Skeletal muscle cell (primary cell): Measurements from ENCODE around the gene KCNA3.

Experiments
- DNase-seq: peaks from one replicate; pipeline ENCODE4 v3.0.0-alpha.2; 2010; ENCODE audit warnings: low read depth
- H3K4me3 ChIP-seq: 2 replicates; pipeline ENCODE4 v1.5.1; 2011; ENCODE audit warnings: low read depth, mild to moderate bottlenecking, control low read depth, low read length, moderate library complexity

KCNA3 gene

DNA sequence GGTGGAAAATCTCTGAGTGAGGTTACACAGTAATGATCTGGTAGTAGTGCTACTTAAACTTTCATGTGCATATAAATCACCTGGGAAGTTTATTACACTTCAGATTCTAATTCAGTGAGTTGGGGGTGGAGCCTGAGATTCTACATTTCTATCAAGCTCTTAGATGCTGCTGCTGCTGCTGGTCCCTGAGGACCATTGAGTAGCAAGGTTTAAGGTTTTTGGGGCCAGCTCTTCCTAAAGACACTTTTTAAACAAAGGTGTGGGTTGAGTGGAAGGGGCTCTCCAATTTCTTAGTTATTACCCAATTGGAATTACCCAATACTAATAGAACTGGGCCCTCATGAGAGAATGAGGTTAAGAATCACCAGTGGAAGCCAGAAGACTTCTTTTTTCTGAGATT is 29.5 kb downstream of the KCNA3 start:
- H3K4me3 ChIP-seq, result no peak overlapping the region
- DNase-seq, result no peak

DNA sequence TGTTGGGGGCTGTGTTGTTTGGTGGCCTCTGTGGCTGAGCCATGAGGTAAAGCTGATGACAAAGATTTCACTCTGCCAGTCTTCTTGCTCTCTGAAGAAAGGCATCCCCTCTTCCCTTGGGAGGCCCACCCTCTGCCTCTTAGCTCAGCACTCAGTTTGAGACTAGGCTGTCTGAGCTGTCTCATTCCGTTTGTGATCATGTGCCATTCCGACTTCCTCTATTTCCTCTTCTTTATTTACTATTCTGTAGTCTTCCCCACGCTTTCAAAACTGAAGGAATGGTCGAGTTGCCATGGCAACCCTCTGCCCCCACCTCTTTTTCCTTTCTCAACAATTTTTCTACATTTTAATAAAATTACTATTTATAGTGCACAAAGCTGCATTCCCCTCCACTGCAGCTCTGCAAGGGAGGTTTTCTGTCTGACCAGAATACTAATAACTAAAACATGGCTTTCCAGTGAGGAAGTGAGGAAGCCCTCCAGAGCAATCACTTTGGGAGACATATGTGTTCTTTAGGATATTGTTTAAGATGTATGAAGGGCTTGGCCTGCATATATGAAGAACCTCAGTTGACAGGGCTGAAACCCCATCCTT is 30.8 kb downstream of the KCNA3 start:
- DNase-seq, result no peak
- H3K4me3 ChIP-seq, result no peak overlapping the region

DNA sequence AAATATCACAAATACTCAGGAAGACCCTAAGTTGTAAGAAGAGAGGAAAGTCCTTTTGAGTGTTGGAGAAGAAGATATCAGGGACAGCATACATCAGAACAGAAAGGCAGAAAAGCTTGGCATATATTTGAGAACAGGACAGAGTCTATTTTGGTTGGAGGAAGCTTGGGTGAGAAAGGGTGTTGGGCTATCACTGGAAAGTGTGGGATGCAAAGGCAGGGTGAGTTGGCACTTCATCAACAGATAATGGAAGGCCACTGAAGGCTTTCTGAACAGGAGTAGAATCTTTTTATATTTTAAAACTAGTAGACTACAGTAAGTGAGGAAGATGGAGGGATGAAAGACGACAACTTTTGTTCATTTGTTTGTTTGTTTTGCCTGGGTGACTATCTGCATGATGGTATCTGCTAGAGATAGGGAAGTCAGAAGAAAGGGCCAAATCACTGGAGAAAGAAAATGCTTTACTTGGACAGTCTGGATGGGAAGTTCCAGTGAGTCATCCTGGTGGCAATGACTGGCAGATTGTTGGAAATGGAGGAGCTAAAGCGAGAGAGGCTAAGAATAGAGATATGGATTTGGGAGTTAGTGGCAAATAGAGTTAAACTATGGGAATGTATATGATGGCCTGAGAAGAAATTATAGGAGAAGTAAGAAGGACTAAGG is 34.9 kb downstream of the KCNA3 start:
- no peak overlapping the region for H3K4me3 ChIP-seq
- DNase-seq, result no peak

DNA sequence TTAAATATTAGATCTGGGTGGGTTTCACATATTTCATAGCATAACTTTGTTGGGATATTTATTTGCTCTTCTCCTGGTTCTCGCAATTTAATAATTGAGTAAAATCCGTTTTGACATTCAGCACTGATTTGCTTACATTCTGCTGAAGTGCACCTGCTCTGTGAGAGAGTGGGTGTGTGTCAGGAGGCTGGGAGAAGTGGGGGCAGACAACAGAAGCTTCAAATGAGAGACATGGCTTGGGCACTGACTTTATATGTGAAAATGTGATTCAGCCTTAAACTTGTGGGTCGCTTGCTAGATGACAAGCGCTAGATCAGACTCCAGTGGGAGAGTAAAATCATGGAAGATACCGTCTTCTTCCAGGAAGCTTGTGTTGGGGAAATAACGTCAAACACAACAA is 36.2 kb downstream of the KCNA3 start:
- H3K4me3 ChIP-seq, result no peak overlapping the region
- no peak for DNase-seq

DNA sequence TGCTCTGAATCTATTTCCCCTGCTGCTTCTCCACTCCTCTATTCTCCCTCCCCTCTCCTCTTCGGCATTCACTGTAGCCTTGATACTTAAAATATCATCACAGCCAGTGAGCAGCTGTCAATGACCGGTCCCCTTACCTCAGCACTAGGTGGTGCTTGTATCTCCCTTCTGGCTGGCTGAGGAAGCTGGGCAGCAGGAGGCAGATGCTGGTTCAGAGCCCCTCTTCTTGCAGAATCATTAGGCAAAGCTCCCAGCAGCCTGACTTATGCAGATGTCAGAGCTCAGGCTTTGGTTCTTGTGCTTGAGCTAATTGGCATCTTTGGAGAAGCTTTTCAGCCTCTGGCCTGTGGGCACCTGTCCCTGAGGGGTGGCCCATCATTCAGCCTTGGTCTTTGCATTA is 36.7 kb downstream of the KCNA3 start:
- DNase-seq, result no peak
- H3K4me3 ChIP-seq, result no peak overlapping the region

DNA sequence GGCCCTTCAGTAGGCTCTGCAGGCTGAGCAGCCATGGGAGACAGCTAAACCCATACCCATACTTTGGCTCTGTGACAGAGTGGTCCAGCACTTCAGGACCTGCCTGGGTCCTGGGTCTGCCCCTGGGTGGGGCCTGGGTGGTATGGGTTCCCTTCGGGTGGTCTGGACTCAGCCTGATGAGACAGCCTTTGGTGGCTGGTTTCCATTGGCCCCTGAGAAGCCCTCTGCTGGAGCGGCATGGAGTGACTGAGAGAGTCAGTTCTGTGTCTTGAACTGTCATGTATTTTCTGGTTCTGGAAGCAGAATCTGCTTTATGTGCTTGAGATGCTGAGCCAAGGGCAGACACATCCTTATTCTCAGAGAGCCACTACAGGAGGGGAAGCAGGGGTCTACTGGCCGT is 37.3 kb downstream of the KCNA3 start:
- no peak for DNase-seq
- H3K4me3 ChIP-seq, result no peak overlapping the region

DNA sequence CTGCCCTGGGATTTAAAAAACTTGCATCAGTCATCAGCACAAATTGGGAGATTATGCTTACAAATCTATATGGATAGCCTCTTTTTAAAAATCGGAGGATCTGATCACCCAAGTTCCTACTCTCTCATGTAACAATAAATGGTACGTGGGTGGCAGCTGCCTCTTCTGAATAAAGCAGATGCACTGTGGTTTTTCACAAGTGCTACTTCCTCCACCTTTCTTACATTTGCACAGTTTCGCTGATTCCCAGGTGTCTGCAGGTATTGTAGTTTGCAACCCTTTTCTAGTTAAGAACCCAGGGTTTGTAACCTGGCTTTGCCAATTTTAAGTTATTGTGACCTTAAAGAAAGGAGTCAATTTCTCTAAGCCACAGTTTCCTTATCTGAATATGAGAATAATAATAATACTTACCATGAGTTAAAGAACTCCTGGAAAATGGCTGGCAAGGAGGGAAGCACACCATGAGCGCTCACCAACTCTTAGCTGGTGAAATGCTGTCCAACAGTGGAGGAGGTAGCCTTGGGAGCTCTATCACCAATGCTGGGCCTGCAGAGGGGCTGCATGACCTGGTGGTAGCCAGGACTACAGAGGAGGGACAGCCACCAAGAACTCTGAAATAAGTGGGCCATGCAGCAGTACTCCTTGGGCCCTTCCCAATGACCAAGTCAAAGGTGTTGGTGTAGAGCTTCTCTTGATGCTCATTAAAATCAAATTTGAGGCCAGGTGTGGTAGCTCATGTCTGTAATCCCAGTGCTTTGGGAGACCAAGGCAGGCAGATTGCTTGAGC is 38.4 kb downstream of the KCNA3 start:
- H3K4me3 ChIP-seq, result no peak overlapping the region
- DNase-seq, result no peak

DNA sequence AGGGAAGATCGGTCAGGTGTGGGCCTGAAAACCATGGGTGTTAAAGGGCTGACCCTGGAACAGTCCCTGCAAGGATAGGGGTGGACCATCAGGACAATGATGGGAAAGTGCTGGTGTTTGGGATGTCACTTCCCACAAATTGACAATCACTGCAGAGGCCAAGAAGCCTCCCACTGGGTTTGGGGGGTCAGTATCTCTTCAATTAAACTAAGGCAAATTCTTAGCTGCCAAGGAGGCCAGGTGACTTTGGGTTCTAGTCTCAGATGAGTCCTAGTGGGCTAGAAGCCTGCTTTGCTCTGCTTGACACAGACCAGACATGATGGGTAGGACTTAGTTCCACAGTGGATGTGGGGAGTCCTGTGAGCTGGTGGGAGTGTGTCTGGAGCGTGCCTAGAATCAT is 39.3 kb downstream of the KCNA3 start:
- DNase-seq, result no peak
- H3K4me3 ChIP-seq, result no peak overlapping the region

DNA sequence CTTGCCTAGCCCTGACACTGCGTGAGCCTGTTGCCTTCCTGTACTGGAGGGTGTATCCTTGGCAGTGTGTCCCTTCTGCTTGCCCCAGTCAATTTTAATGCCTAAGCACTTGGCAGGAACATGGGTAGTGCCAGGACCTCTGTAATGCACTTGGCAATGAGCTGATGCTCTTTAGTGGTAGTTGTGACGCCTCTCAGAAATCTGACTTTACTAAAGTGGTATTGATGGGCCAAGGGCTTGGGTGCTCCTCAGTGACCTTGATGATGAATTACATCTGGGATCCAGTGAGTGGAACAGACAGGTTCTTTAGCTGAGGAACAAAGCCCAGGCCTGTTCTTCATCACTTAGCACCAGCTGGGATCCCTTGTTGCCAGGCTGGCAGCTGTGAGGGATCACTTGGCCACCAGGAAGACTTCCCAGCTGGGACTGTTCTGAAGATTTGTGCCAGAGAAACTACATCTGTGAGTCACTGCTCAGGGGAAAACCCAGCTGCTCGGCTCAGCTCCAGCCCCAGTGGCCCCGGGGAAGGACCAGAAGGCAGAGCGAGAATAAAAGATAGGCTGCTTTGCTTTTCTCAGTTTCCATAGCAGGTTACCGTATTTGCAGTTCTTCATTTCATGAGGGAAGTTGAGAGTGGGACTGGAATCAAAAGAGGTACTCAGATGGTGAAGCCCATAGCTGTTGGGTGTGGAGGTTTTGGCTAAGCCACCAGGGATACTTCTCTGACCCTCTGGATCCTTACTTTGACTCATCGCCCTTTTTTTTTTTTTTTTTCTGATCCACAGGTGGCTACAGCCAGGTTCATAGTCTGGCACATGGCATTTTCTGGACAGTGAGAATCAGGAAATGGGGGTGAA is 40.1 kb downstream of the KCNA3 start:
- DNase-seq, result no peak
- no peak overlapping the region for H3K4me3 ChIP-seq

DNA sequence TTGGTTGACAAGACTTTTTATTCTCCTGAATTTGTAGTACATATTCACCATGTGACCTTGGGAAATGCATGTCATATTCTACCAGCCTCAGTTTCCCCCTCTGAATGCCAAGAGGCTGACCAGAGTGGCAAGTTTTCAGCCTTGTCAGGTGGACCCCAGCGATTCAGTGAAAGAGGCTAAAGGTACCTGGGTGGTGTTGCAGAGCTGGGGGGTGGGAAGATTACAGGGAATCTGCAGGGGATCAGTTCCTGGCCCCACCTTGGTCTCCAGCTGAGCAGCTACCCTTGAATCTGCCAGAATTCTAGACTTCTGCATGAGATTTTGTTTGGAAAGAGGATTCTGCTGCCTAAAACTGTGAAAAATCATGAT is 40.7 kb downstream of the KCNA3 start:
- no peak for DNase-seq
- H3K4me3 ChIP-seq, result no peak overlapping the region

DNA sequence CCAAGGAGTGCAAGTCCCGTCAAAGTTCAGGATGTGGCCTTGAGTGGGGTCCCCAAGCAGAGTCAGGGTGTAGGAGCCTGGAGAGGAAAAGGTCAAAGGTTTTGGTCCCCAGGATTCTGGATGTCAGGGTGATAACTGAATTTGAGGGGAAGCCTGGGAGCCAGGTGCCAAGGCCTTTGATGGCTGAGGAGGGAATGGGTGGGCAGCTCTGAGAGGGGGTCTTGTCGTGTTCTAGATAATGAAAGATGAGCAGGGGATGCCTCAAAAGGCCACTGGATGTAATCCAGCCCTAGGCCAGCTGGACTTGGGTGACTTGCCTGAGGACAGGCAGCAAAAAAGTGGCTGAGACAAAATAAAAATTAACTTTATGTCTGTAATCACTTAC is 41.1 kb downstream of the KCNA3 start:
- DNase-seq, result no peak

DNA sequence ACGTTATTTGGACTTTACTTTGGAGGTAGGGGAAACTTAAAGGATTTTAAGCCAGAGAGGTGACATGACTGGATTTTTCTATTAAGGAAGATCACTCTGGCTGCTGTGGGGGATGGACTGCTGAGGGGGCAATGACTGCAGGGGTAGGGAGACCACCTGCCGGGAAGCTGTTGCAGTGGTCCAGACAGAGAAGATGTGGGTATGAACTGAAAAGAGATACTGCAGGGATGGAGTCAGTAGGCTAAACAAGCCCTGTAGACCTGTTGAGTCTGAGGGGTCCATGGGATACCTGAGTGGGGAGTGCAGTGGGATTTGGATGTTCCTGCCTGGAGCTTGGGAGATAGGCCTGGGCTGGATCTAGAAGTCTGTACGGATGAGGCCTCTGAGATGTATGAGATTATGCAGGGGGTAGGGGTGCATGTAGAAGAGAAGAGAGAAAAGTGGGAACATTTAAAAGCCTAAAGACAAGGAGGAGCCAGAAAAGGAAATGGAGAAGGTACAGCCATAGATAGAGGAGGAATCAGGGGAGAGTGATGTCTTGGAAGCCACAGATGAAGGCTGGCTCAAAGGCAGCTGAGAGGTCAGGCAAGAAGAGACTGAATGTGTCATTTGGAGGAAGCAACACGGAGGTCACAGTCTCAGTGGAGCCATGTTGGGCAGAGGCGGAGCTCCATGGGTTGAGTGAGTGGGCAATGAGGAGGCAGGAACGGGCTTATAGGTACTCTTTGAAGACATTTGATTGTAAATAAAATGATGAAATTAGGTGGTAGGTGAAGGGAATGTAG is 42.7 kb downstream of the KCNA3 start:
- H3K4me3 ChIP-seq, result no peak overlapping the region
- no peak for DNase-seq

More for the DNA sequence above, 41.1 kb downstream of the KCNA3 start:
- no peak overlapping the region for H3K4me3 ChIP-seq

DNA sequence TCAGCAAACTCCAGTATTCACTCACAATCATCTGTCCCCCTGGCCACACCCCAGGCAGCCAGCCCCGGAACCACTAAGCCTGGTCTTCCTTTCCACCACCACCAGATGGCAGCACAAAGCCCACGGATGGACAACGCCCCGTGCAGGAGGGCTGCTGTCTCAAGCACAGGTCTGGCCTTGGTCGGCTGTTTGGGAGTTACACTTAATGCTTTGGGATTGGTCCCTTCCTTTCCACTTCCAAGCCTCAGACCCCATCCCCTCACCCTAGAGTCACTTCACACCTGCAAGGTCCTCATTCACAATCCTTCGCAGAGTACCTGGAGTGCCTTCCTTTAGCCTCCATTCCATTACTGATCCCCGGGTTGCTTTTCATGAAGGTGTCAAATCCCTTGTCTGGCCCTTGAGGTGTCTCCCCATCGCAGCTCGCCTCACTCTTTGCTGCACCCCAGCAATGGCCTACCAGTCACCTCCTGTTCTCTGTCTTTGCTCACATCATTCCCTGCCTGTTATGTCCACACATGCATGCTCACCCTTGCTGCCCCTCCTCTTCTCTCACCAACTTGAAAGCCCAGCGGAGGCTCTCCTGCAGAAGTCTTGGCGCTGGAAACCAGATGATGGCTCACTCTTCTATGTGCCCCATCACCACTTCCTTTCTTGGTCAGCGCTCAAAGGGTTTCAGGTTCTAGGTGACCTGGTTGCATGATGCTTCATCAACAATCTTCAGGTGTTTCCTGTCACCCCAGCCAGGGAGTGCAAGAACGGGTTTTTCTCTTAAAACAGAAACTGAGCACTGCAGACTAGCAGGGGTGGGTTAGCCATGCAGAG is 43.7 kb downstream of the KCNA3 start:
- no peak for DNase-seq
- H3K4me3 ChIP-seq, result no peak overlapping the region

DNA sequence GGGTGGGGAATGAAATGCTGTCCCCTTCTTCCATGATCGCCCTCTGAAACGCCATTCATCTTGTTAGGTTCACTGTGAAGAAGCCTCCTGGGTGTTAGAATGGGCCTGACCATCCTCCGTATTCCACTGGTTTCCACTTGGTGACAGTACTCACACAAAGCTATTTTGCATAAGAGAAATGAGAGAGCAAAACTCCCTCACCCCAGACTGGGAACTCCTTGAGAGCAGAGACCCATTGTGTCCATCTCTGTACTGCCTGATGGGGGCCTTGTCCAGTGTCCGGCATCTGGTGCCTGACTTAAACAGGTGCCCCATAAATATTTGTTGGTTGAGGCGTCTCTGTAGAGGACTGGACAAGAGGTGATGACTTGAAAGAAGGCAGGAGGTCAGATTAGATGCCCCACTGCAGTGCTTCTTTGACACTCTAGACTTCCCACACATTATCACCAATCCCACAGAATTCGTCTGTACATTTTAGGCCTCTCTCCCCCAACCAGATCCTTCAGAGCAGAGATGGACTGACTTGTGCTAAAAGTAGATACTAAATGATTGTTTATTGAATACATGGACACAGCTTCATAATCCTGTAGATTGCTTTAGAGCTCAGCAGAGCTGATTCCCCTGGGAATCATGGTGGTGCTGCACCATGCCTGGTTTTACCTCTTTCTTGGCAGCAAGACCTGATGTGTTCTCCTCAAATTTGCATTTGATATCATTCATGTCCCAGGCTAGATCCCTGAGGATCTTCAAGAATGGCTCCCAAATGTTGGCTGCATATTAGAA is 46.2 kb downstream of the KCNA3 start:
- no peak overlapping the region for H3K4me3 ChIP-seq
- no peak for DNase-seq

DNA sequence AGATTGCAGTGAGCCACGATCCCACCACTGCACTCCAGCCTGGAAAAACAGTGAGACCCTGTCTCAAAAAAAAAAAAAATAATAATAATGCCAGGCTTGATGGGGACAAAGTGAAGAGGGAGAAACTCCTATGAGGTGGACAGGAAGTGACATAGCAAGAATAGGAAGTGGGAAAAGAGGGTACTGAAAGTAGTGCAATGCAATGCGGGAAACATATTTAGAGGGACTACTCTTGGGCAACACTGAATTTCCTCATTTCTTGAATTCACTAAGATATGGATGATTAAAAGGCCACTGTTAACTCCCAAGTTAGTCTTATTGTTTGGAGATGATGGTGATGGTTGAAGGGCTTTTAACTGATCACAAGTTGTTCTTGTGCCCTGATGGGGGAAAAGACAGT is 47.0 kb downstream of the KCNA3 start:
- H3K4me3 ChIP-seq, result no peak overlapping the region
- DNase-seq, result no peak

DNA sequence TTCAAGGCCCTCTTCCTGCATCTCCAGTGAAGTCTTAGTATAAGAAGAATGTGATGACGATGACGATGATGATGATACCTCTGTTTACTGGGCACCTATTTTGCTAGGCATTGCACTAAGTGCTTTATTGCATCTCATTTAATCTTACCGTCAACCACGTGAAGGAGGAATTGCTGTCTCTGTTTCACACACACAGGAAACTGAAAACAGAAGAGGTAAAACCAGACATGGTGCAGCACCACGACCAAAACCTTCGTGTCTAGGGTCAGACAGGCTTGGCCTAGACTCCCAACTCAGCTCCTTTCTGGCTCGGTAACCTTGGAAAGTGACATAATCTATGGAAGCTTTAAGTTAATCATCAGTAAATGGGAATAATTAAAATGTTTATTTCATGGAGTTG is 47.9 kb downstream of the KCNA3 start:
- DNase-seq, result no peak
- no peak overlapping the region for H3K4me3 ChIP-seq
